Cerebellar nuclear complex (tissue), 1 donor: ENCODE results near the gene NLRP3.
"Not testable (repeated sequence)": the region's sequence is repeated elsewhere in the genome, so short reads cannot be mapped to it uniquely, and the experiment has no call there.

Experiments
- DNase-seq, 2 experiments: peaks; one replicate each; lab custom pipeline; 2025; lab: John Stamatoyannopoulos, UW

The NLRP3 gene

DNA sequence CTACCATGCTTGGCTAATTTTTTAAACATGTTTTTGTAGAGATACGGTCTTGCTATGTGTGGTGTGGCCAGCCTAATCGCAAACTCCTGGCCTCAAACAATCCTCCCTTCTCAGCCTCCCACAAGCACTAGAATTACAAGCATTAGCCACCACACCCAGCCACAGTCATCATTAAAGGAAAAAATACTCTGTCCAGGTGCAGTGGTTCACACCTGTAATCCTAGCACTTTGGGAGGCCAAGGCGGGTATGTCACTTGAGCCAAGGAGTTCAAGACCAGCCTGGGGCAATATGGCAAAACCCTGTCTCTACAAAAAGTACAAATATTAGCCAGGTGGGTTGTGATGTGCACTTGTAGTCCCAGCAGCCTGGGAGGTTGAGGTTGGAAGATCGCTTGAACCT lies 25.0 kb upstream of the NLRP3 start:
- DNase-seq = no peak

DNA sequence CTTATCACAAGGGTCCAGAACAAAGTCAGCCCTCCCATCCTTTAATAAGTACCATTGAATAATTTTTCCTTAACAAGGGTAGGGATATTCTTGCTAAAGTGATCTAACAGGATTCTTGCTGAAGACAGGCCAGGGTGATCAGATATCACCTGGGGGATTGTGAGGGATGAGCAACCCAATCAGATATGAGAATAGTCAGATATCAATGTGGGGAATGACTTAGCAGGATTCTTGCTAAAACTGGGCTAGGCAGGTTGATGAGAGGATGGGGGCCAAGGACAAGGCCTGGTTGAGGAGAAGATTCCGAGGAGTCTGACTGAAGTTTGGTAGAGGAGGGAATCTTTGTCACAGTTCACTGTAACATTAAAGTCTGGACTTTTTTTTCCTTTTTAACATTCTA lies 23.9 kb upstream of the NLRP3 start:
- no peak for DNase-seq

DNA sequence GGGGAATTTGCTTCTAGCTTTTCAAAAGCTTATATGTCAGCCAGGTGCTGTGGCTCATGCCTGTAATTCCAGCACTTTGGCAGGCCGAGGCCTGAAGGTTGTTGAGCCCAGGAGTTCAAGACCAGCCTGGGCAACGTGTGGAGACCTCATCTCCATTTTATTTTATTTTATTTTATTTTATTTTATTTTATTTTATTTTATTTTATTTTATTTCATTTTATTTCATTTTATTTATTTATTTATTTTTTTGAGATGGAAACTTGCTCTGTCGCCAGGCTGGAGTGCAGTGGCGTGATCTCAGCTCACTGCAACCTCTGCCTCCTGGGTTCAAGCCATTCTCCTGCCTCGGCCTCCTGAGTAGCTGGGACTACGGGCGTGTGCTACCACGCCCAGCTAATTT lies 20.9 kb upstream of the NLRP3 start:
- not testable (repeated sequence) for DNase-seq

DNA sequence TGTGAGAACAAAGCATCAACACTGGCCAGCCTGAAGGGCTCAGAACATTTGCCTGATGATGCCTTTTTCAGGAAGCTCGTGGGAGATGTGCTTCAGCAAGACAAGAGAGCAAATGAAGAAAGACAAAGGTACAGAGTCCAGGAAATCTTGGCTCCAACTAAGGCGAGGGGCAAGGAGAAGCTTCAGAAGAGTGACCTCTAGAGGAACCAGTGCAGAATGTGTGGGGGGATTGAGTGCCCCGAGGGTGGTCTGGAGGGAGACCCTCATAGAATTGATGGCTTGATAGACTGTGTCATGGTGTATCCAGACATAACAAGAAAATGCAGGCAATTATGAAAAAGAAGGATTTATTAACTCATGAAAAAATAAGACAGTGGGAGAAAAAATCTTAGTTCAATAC lies 15.3 kb upstream of the NLRP3 start:
- no peak for DNase-seq

DNA sequence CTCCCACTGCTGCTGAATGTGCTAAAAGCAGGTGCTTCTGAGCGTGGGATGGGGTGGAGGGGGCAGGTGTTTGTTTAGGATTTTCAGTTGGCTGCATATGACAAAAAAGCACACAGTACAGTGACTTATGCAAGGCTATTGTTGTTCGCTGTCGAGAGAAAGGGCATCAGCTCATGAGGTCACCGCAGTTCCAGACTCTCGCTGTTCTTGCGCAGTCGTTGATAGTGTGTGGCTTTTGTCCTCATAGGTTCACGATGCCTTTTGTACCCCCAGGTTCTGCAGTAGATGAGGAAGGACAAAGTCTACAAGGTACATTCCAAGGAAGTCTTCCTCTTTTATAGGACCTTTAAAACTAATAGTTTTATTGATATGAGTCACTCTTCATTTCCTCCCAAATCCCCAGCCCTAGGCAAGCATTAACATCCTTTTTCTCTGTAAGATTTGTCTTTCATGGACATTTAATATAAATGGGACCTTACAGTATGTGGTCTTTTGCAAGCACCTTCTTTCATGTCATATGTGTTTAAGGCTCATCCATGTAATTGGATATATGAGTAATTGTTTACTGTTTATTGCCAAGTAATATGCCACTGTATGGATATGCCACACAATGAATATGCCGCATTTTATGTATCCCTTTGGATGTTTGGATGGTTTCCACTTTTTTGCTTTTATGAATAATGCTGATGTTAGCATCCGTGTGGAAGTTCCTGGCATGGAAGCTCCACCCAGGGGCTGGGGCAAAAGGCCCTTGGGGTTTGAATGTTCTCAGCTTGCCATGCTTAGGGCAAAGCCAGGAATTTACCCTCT lies 14.5 kb upstream of the NLRP3 start:
- no peak for DNase-seq

DNA sequence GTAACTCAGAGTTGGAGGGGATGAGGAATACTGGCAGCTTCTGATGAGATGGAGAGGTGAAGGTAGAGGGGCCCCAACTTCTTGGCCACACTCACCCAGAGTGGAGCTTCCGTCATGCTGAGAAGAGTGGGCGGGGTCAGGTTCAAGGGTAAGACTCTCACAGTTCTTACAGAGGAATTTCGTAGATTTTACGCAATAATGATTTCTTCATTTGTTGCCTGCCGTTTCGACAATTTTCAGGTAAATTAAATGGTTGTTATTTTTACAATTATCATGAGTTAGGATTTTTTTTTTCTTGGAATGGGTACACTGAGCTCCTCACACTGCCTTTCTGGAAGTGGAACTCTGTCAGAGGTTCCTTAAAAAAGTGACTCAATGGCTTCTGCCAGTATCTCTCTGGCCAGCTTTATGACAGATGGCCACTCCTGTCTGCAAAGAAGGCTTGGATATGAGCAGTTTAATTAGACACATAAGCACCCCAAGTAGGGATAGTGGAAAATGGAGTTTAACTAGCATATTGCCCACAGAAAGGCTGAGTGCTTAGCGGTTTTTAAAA lies 13.8 kb upstream of the NLRP3 start:
- DNase-seq = no peak

DNA sequence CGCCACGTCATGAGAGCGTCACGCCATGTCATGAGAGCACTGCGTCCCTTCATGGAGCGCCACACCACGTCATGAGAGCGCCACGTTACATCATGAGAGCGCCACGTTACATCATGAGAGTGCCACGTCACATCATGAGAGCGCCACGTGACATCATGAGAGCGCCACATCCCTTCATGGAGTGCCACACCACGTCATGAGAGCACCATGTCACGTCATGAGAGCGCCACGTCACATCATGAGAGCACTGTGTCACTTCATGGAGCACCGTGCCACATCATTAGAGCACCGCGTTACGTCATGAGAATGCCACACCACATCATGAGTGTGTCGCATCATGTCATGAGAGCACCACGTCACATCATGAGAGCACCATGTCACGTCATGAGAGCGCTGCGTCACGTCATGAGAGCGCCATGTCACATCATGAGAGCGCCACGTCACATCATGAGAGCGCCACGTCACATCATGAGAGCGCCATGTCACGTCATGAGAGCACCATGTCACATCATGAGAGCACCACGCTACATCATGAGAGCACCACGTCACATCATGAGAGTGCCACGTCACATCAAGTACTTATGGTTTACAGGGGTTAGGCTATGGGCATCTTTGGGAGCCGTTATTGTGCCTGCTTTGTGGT lies 9.8 kb upstream of the NLRP3 start:
- no peak for DNase-seq

DNA sequence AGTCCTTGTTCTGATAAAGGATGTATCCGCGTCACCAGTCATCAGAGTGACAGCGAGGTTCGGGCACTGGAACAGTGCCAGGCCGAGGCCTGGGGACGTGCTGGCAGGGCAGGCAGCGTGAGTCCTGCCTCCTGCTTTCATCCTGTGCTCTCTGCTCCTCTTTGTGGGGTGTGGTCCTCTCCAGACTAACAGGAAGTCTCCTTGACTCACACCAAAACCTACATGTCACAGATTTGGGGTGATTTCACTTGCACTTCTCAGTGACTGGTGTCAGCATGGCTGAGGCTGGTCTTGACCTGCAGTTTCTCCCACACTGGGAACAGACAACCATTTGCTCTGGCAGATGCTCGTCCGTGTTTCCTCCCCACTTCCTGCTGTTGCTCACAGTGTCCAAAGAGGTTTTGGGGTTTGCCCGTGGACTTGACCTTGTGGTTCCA lies 8.8 kb upstream of the NLRP3 start:
- DNase-seq = no peak

DNA sequence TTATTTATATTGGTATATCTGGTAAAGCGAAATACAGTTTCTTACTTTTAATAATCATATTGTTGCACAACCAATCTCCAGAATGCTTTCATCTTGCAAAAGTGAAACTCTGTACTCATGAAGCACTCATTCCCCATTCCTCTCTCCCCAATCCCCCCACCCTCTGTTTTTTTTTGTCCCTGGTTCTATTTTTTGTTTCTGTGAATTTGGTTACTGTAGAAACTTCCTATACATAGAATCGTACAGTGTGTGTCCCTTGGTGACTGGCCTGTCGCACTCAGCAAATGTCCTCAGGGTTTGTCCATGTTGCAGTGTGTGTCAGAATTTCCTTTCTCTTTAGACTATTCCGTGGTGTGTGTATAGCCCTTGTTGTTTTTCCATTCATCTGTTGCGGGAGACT lies 7.9 kb upstream of the NLRP3 start:
- DNase-seq = no peak

DNA sequence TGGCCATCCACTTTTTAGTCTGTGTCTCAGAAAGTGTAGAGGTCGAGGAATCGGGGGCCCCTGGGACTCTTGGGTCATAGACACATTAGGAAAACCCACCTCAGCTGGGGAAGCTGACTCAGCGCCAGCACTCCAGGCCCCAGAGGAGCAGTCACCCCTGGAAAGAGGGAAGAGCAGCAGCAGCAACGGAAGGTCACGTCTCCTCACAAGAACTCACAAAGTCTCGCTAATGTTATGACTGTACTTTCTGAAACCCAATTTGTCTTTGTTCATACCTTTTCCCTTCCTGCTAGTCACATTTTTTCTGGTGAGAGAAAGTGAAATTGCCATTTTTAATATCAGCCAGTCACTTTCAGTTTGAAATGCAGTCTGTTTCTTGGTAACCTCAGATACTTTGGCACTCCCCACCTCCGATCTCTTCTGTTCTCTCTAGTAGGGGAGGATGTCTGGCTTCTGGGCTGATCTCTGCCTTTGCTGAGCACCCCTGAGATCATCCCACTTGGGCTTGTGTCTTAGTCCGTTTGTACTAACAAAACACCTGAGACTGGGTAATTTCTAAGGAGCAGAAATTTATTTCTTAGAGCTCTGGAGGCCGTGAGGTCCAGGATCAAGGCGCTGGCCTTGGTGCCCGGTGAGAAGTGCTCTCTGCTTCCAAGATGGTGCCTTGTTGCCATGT lies 6.0 kb upstream of the NLRP3 start:
- no peak for DNase-seq

DNA sequence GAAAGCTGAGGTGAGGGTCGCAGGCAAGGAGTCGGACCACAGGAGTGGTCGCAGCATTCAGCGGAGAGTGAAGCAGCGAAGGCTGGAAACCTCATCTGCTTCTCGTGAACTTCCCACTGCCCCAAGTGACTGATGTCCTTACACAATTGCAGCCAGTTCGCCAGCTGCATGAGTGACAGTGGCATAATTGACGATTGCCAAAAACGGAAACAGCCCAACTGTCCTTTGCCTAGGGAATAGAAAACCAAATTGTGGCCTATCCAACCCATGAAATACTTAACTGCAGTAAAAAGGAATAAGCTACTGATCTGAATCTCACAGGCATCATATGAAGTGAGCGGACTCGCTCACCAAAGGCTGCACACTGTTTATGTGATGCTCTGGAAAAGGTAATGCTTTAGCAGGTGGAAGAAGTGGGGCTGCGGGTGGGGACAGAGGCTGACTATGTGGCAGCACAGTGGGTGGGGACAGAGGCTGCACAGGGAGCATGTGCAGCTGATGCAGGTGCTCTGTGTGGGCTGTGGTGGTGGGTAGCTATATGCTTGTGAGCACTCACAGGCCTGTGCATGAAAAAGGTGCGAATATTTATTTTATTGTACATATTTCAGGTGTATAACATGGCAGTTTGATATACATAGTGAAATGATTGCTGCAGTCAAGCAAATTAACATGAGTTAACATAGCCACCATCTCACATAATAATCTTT lies 4.2 kb upstream of the NLRP3 start:
- DNase-seq = no peak

DNA sequence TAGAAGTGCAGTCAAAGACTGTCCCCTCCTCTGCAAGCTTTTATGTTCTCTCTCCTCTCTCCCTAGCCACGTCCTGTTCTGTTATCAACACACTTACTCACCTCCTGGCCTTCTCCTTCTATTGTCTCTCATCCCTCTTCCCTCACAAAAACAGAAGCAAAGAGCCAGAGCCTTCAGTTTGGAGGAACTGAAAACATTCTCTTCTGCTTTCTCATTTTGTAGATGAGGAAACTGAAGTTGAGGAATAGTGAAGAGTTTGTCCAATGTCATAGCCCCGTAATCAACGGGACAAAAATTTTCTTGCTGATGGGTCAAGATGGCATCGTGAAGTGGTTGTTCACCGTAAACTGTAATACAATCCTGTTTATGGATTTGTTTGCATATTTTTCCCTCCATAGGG lies 1.9 kb downstream of the NLRP3 start:
- no peak for DNase-seq

DNA sequence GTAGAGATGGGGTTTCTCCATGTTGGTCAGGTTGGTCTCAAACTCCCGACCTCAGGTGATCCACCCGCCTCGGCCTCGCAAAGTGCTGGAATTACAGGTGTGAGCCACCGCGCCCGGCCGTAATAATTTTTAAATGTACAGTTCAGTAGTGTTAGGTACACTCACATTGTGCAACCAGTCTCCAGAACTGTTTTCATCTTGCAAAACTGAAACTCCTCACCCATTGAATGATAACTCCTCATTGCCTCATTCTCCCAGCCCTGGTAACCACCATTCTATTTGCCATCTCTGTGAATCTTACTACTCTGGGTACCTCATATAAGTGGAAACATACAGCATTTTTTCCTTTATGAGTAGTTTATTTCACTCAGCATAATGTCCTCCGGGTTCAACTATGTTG lies 3.4 kb downstream of the NLRP3 start:
- no peak for DNase-seq

DNA sequence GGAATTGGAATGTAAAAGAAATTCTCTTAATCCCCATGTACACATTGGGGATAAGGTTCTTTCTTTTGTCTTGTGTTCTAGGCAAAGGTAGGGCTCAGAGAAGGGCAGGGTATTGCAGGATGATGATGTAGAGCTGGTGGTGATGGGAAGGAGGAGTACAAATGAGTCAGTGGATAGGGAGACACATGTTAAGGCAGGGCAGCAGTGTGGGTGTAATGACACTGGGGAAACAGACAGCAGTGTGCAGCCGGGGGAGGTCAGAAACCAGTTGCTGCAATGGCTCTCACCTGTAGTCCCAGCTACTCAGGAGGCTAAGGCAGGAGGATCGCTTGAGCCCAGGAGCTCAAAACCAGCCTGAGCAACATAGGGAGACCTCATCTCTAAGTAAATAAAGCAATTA lies 5.1 kb downstream of the NLRP3 start:
- DNase-seq = no peak

DNA sequence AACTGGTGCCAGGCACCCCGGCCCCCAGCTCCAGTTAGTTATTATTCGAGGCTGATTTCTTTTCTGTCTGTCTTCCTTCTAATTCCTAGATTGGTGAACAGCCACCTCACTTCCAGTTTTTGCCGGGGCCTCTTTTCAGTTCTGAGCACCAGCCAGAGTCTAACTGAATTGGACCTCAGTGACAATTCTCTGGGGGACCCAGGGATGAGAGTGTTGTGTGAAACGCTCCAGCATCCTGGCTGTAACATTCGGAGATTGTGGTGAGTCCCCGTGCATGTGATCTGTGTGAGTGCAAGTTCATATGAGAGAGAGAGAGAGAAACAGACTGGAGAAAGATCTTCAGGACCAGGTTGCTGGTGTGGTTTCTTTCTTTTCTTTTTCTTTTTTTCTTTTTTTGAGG lies 13.5 kb downstream of the NLRP3 start:
- DNase-seq = no peak

DNA sequence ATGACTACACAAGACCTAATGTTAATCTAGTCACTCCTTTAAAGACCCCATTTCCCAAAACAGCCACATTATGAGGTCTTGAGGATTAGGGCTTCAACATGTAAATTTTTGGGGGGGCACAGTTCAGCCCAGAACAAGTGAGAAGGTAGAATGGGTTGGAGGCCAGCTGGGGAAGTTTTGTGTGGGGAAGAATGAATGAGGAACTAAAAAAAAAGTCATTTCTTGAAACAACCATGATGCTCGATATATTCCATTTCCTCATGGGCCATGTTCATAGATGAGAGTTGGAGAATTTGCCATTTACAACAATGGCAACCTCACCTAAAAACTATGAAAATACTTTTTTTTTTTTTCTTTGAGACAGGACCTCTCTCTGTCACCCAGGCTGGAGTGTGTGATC lies 14.5 kb downstream of the NLRP3 start:
- no peak for DNase-seq

DNA sequence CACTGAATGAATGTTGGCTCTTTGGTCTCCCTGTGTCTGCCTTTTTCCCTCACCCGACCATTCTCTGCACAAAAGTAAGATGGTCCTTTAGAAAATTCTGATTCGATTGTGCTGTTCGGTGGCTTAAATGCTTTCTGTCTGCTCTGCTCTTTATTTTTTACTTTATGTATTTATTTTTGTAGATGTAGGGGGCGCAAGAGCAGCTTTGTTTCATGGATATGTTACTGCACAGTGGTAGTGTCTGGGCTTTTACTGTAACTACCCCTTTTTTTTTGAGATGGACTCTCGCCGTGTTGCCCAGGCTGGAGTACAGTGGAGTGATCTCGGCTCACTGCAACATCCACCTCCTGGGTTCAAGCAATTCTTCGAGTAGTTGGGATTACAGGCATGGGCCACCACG lies 15.7 kb downstream of the NLRP3 start:
- no peak for DNase-seq

DNA sequence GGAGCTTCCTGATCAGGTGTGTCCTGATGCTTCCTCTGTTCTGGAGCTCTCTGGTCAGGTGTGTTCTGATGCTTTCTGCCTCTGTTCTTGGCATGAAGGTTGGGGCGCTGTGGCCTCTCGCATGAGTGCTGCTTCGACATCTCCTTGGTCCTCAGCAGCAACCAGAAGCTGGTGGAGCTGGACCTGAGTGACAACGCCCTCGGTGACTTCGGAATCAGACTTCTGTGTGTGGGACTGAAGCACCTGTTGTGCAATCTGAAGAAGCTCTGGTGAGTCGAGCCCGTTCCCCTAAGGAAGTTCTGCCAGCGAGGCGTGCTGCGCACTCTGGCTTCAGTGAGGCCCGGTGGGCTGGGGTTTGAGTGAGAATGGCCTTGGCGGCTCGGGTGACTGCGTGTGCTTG lies 18.0 kb downstream of the NLRP3 start:
- DNase-seq = no peak

DNA sequence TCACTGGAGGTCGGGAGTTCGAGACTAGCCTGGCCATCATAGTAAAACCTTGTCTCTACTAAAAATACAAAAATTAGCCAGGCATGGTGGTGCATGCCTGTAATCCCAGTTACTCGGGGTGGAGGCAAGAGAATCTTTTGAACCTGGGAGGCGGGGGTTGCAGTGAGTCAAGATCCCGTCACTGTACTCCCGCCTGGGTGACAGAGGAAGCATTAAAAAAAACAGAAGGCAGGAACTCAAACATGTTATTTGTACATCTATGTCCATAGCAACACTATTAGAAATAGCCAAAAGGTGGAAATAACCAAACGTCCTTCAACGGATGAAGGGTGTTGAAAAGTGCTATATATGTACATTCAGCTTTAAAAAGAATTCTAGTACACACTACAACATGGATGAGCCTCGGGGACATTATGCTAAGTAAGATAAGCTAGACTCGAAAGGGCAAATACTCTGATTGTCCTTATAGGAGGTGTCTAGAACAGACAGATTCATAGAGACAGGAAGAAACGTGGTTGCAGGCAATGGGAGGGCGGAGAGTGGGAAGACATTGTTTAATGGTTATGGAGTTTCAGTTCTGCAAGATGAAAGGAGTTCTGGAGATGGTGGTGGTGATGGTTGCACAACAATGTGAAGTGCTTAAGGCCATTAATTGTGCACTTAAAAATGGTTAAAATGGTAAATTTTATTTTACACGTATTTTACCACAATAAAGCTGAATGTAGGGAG lies 19.2 kb downstream of the NLRP3 start:
- DNase-seq = no peak

DNA sequence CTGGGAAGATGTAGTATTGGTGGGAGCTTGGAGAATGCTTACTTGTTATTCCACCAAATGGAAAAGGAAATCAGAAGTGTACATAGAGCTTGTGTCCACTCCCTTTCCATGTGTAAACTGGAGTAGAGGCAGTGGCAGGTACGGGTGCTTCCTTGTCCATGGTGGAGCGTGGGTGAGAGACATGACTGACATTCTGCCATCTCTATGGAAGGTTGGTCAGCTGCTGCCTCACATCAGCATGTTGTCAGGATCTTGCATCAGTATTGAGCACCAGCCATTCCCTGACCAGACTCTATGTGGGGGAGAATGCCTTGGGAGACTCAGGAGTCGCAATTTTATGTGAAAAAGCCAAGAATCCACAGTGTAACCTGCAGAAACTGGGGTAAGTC lies 19.8 kb downstream of the NLRP3 start:
- no peak for DNase-seq
